HG02973 (cell line): Measurements from ENCODE around the gene LRRN3.

Source experiments
- ATAC-seq: cut with Tn5 transposase; IDR thresholded peaks from one replicate; pipeline ENCODE4 v1.9.1; 2021; ENCODE audit warnings: moderate library complexity; ENCODE audit not compliant: unreplicated experiment

Gene LRRN3

GRCh38 chr7:111076205-111076604 lies 14.7 kb upstream of the LRRN3 start:
- ATAC-seq = no peak

- ATAC-seq = no peak
Observed at GRCh38 chr7:111077001-111077400, 13.9 kb upstream of the LRRN3 start.

- ATAC-seq = peak; percentile 31
Observed at GRCh38 chr7:111080495-111081105, 10.3 kb upstream of the LRRN3 start.

GRCh38 chr7:111081546-111082267 lies 9.2 kb upstream of the LRRN3 start:
- no peak for ATAC-seq

GRCh38 chr7:111082351-111082750 lies 8.6 kb upstream of the LRRN3 start:
- no peak for ATAC-seq

- peak; percentile 99 for ATAC-seq
Observed at GRCh38 chr7:111083413-111083812, 7.5 kb upstream of the LRRN3 start.

GRCh38 chr7:111085356-111085755 lies 5.6 kb upstream of the LRRN3 start:
- no peak for ATAC-seq

GRCh38 chr7:111086532-111086931 lies 4.4 kb upstream of the LRRN3 start:
- no peak for ATAC-seq

GRCh38 chr7:111088328-111088727 lies 2.6 kb upstream of the LRRN3 start:
- ATAC-seq = no peak

GRCh38 chr7:111089822-111090426 lies 1.0 kb upstream of the LRRN3 start:
- peak; percentile 47 for ATAC-seq

GRCh38 chr7:111091593-111092358 lies 849 bp downstream of the LRRN3 start:
- peak; percentile 23 for ATAC-seq

- ATAC-seq = peak; percentile 54
Observed at GRCh38 chr7:111092406-111093236, 1.7 kb downstream of the LRRN3 start.

- no peak for ATAC-seq
Observed at GRCh38 chr7:111093496-111093895, 2.6 kb downstream of the LRRN3 start.

- no peak for ATAC-seq
Observed at GRCh38 chr7:111094419-111094818, 3.5 kb downstream of the LRRN3 start.

GRCh38 chr7:111096997-111097396 lies 6.1 kb downstream of the LRRN3 start:
- no peak for ATAC-seq

GRCh38 chr7:111098011-111098925 lies 7.3 kb downstream of the LRRN3 start:
- peak; percentile 80 for ATAC-seq

- no peak for ATAC-seq
Observed at GRCh38 chr7:111098926-111099250, 8.0 kb downstream of the LRRN3 start.

GRCh38 chr7:111101856-111102646 lies 11.1 kb downstream of the LRRN3 start:
- no peak for ATAC-seq

GRCh38 chr7:111103136-111103535 lies 12.2 kb downstream of the LRRN3 start:
- ATAC-seq = no peak
